ENCODE results near the gene PLXNC1. TPM values are rescaled to one million over a fixed set of nuclear protein-coding genes. Genes with fewer than 3 reads are reported as not detected.

The PLXNC1 gene
- total and polyA plus RNA-seq, 4 experiments from 2014 or later, result 2.9 to 27.6 (median 17.3) TPM

DNA sequence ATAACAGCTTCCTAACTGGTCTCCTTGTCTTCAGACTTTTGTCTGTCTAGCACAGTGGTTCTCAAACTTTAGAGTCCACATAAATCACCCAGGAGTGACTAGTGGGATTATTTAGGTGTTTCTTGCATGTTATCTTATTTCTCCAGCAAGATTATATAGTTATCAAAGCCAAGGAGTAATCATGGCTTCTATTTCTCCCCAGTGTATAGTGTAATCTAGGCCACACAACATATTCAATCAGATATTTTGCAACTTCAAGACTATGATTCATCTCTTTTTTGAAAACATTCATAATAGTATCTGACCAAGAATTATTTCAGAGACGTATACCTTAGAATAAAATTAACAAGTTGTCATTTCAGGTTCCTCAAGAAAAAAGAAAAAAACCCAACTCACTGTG is 179.4 kb downstream of the PLXNC1 start:
- no peaks in the 10 kb centered on the region for H3K27me3 Mint-ChIP-seq
- H3K27me3 ChIP-seq (ENCODE audit: insufficient read depth, low read length), result no peaks in the 10 kb centered on the region
- no peaks in the 10 kb centered on the region for H3K9me3 ChIP-seq (ENCODE audit: control insufficient read depth in 1 of 2, low read length in 2 of 2)
- H3K4me3 ChIP-seq (ENCODE audit: low read length in 2 of 2), result no peak overlapping the region
- no peaks in the 10 kb centered on the region for H3K4me1 Mint-ChIP-seq
- CTCF ChIA-PET (ENCODE audit: partially characterized antibody), result no interaction called here
- no peak for DNase-seq
- POLR2A ChIA-PET (ENCODE audit: partially characterized antibody), result no interaction called here
- H3K36me3 ChIP-seq (ENCODE audit: insufficient read depth, low read length), result no peaks in the 10 kb centered on the region
- H3K36me3 Mint-ChIP-seq, result peaks cover 41 to 65% of the 10 kb centered on the region in 2 donors
- peaks cover 0 to 2% (median 0%) of the 10 kb centered on the region in 8 donors for H3K9me3 Mint-ChIP-seq
- H3K4me1 ChIP-seq (ENCODE audit: insufficient read depth, low read length), result no peaks in the 10 kb centered on the region
- H3K4me3 Mint-ChIP-seq, result no peak overlapping the region
- H3K27ac Mint-ChIP-seq, result no peak overlapping the region
- H3K27ac ChIP-seq (ENCODE audit: low read depth, low read length), result no peak overlapping the region
- intact Hi-C loops (cut with micrococcal nuclease), result no loop called here

DNA sequence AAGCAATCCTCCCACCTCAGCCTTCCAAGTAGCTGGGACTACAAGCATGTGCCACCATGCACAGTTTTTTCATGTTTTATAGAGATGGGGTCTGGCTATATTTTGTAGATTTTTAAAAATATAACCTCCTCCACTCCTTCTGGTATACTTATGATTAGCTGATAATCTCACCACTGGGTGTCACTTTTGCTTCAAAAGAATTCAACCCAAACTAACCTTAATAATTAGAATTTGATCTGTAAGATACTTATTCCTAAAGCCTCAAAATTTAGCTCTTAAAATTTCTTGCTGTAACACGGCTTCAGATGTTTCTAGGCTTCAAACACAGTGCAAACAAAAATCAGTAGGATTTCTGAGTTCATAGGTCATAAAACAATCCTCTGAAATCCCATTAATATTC is 181.0 kb downstream of the PLXNC1 start:
- intact Hi-C loops (cut with micrococcal nuclease), result no loop called here
- Mint-ChIP-seq H3K27me3 (no peaks in the 10 kb centered on the region), H3K9me3 (no peaks in the 10 kb centered on the region), H3K4me1 (no peaks in the 10 kb centered on the region), H3K36me3 (peaks cover 32 to 63% of the 10 kb centered on the region in 2 donors), H3K4me3 (no peak overlapping the region), H3K27ac (peak overlapping the region in 1 of 7 donors; percentile 14)
- Histone ChIP-seq H3K27me3 (ENCODE audit: insufficient read depth, low read length) (no peaks in the 10 kb centered on the region), H3K27ac (ENCODE audit: low read depth, low read length) (no peak overlapping the region), H3K4me3 (ENCODE audit: low read length in 2 of 2) (no peak overlapping the region), H3K9me3 (ENCODE audit: control insufficient read depth in 1 of 2, low read length in 2 of 2) (no peaks in the 10 kb centered on the region), H3K36me3 (ENCODE audit: insufficient read depth, low read length) (no peaks in the 10 kb centered on the region), H3K4me1 (ENCODE audit: insufficient read depth, low read length) (no peaks in the 10 kb centered on the region)
- ChIA-PET CTCF (ENCODE audit: partially characterized antibody) (no interaction called here), POLR2A (ENCODE audit: partially characterized antibody) (no interaction called here)
- DNase-seq, result no peak

DNA sequence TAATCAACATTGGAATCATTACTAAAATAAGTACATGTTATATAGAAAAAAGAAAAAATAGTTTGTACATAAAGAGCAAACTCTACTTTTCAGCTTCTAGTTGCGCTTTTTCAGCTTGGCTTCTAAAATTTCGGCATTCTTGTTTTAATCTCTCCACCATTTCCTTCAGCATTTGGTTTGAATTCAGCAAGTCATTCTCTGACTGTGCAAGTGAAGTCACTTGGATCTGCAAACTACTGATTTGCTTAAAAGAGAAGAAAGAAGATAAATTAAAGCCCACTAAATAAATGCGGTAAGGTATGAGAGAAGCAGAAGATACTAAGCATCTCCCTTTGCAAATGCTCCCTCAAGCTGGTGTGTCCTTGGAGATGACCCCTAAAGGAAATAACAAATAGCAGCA is 185.0 kb downstream of the PLXNC1 start:
- Histone ChIP-seq H3K27me3 (ENCODE audit: insufficient read depth, low read length) (no peaks in the 10 kb centered on the region), H3K36me3 (ENCODE audit: insufficient read depth, low read length) (no peaks in the 10 kb centered on the region), H3K27ac (ENCODE audit: low read depth, low read length) (no peak overlapping the region), H3K4me1 (ENCODE audit: insufficient read depth, low read length) (no peaks in the 10 kb centered on the region), H3K9me3 (ENCODE audit: control insufficient read depth in 1 of 2, low read length in 2 of 2) (no peaks in the 10 kb centered on the region), H3K4me3 (ENCODE audit: low read length in 2 of 2) (no peak overlapping the region)
- H3K4me3 Mint-ChIP-seq, result no peak overlapping the region
- ChIA-PET CTCF (ENCODE audit: partially characterized antibody) (no interaction called here), POLR2A (ENCODE audit: partially characterized antibody) (no interaction called here)
- H3K27ac Mint-ChIP-seq, result no peak overlapping the region
- H3K36me3 Mint-ChIP-seq, result peaks cover 16 to 38% of the 10 kb centered on the region in 2 donors
- no peaks in the 10 kb centered on the region for H3K9me3 Mint-ChIP-seq
- H3K4me1 Mint-ChIP-seq, result no peaks in the 10 kb centered on the region
- intact Hi-C loops (cut with micrococcal nuclease), result no loop called here
- no peaks in the 10 kb centered on the region for H3K27me3 Mint-ChIP-seq
- no peak for DNase-seq

DNA sequence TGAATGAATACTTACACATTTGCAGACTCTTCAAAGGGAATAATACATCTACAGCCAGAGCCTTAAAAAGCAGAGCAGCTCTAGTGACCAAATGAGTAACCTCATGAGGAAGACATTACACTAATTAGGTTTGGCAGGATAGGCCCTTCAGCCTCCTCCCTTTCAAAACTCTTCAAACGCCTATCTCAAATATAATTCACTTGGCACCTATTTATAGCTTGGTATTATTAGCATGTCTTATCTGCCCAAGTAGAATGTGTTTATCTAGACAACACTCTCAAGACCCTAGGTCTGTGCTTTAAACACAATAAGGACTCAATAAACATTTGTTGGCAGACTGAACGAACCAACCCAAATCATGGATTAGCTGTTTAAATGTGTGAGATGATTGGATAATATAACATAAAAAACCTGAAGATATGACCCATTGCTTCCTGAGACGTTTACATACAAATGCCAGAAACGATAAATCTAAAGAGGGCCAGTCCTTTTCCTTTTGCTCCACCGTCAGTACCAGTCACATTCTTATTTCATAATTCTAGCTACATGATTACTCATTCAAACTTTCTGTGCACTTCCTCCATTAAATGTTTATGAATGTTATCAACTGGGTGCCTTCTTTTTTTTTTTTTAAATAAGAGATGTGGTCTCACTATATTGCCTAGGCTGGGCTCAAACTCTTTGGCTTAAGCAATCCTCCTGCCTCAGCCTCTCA is 188.0 kb downstream of the PLXNC1 start:
- Histone ChIP-seq H3K4me3 (ENCODE audit: low read length in 2 of 2) (no peak overlapping the region), H3K27ac (ENCODE audit: low read depth, low read length) (no peak overlapping the region), H3K36me3 (ENCODE audit: insufficient read depth, low read length) (no peaks in the 10 kb centered on the region), H3K27me3 (ENCODE audit: insufficient read depth, low read length) (no peaks in the 10 kb centered on the region), H3K9me3 (ENCODE audit: control insufficient read depth in 1 of 2, low read length in 2 of 2) (no peaks in the 10 kb centered on the region), H3K4me1 (ENCODE audit: insufficient read depth, low read length) (no peaks in the 10 kb centered on the region)
- intact Hi-C loops (cut with micrococcal nuclease), result no loop called here
- H3K9me3 Mint-ChIP-seq, result no peaks in the 10 kb centered on the region
- no peaks in the 10 kb centered on the region for H3K27me3 Mint-ChIP-seq
- DNase-seq, result no peak
- POLR2A ChIA-PET (ENCODE audit: partially characterized antibody), result no interaction called here
- H3K36me3 Mint-ChIP-seq, result peaks cover 5 to 32% of the 10 kb centered on the region in 2 donors
- H3K4me3 Mint-ChIP-seq, result no peak overlapping the region
- CTCF ChIA-PET (ENCODE audit: partially characterized antibody), result no interaction called here
- H3K27ac Mint-ChIP-seq, result peak overlapping the region in 1 of 7 donors; percentile 37
- no peaks in the 10 kb centered on the region for H3K4me1 Mint-ChIP-seq

DNA sequence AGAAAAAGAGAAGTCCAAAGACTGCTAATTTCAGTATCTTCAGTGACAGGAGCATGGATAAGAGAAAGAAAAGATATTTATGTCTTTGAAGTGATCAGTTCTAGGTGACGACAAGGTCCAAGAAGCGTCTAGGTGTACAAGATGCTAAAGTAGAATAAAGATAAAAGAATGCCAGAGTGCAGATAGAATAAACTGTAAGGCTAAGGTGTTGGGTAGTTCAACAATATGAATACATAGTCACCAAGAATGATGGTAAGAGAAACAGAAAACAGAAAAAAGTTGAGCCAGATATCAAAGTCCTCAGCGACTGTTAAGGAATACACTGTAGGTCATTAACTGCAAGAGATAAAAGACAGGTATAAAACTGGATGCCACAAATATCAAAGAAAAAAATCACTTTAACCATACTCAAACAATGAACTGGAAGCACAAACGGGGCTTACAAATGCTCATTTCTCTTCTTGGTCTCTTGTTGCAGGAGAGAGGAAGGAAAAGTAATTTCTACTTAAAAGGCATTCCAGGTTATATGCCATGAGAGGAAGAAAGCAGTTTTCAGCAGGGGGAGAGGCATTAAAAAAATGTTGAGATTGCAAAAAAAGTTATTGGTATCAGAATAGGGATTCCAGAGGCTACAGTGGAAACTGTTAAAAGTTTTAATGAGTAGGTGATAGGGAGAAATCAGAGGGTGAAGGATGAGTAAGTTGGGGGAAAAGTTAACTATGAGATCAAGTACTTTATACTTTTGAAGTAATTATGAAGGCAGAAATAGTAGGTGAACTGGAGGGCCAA is 189.8 kb downstream of the PLXNC1 start:
- POLR2A ChIA-PET (ENCODE audit: partially characterized antibody), result no interaction called here
- no peaks in the 10 kb centered on the region for H3K9me3 ChIP-seq (ENCODE audit: control insufficient read depth in 1 of 2, low read length in 2 of 2)
- no peak for DNase-seq
- H3K27ac ChIP-seq (ENCODE audit: low read depth, low read length), result no peak overlapping the region
- intact Hi-C loops (cut with micrococcal nuclease), result no loop called here
- H3K4me3 ChIP-seq (ENCODE audit: low read length in 2 of 2), result no peak overlapping the region
- H3K4me3 Mint-ChIP-seq, result no peak overlapping the region
- no peaks in the 10 kb centered on the region for H3K36me3 ChIP-seq (ENCODE audit: insufficient read depth, low read length)
- H3K27me3 Mint-ChIP-seq, result no peaks in the 10 kb centered on the region
- peaks cover 3 to 32% of the 10 kb centered on the region in 2 donors for H3K36me3 Mint-ChIP-seq
- H3K4me1 Mint-ChIP-seq, result no peaks in the 10 kb centered on the region
- H3K27me3 ChIP-seq (ENCODE audit: insufficient read depth, low read length), result no peaks in the 10 kb centered on the region
- no peak overlapping the region for H3K27ac Mint-ChIP-seq
- H3K4me1 ChIP-seq (ENCODE audit: insufficient read depth, low read length), result no peaks in the 10 kb centered on the region
- peaks cover 0 to 2% (median 0%) of the 10 kb centered on the region in 8 donors for H3K9me3 Mint-ChIP-seq
- CTCF ChIA-PET (ENCODE audit: partially characterized antibody), result no interaction called here

DNA sequence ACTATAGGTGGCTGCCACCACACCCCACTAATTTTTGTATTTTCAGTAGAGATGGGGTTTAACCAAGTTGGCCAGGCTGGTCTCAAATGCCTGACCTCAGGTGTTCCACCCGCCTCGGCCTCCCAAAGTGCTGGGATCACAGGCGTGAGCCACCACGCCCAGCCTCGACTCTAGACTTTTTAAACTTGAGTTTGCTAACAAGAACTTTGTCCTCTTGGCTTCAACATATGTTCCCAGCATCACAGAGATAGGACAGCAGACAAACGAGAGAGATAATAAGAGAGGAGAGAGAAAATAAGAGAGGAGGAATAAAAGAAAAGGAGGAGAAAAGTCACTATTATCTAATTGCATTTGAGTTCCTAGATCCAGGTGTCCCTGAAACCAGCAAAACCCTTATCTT is 192.2 kb downstream of the PLXNC1 start:
- Histone ChIP-seq H3K4me1 (ENCODE audit: insufficient read depth, low read length) (no peaks in the 10 kb centered on the region), H3K9me3 (ENCODE audit: control insufficient read depth in 1 of 2, low read length in 2 of 2) (no peaks in the 10 kb centered on the region), H3K4me3 (ENCODE audit: low read length in 2 of 2) (no peak overlapping the region), H3K27ac (ENCODE audit: low read depth, low read length) (no peak overlapping the region), H3K27me3 (ENCODE audit: insufficient read depth, low read length) (no peaks in the 10 kb centered on the region), H3K36me3 (ENCODE audit: insufficient read depth, low read length) (no peaks in the 10 kb centered on the region)
- Mint-ChIP-seq H3K4me1 (no peaks in the 10 kb centered on the region), H3K27ac (no peak overlapping the region), H3K4me3 (no peak overlapping the region), H3K9me3 (peaks cover 0 to 3% (median 0%) of the 10 kb centered on the region in 8 donors), H3K36me3 (peaks cover 9 to 41% of the 10 kb centered on the region in 2 donors), H3K27me3 (no peaks in the 10 kb centered on the region)
- POLR2A ChIA-PET (ENCODE audit: partially characterized antibody), result no interaction called here
- intact Hi-C loops (cut with micrococcal nuclease), result no loop called here
- CTCF ChIA-PET (ENCODE audit: partially characterized antibody), result no interaction called here
- DNase-seq, result no peak

DNA sequence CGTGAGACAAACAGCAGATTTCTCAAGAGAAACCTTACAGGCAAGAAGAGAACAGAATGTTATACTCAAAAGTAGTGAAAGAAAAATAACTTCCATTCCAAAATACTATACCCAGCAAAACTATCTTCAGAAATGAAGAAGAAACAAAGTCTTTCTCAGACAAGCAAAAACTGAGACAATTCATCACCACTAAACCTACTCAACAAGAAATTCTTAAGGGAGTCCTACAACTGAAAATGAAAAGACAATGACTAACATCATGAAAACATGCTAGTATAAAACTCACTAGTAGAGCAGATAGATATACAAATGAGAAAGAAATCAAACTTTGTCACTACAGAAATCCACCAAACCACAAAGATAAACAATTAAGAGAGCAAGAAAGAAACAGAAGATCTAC is 204.8 kb downstream of the PLXNC1 start:
- Mint-ChIP-seq H3K9me3 (peaks cover 7 to 95% (median 67%) of the 10 kb centered on the region in 8 donors), H3K36me3 (peaks cover 69 to 82% of the 10 kb centered on the region in 2 donors), H3K27me3 (no peaks in the 10 kb centered on the region), H3K4me1 (no peaks in the 10 kb centered on the region), H3K27ac (no peak overlapping the region), H3K4me3 (no peak overlapping the region)
- no peaks in the 10 kb centered on the region for H3K36me3 ChIP-seq (ENCODE audit: insufficient read depth, low read length)
- POLR2A ChIA-PET (ENCODE audit: partially characterized antibody), result no interaction called here
- peaks cover 6 to 21% of the 10 kb centered on the region in 2 donors for H3K9me3 ChIP-seq (ENCODE audit: control insufficient read depth in 1 of 2, low read length in 2 of 2)
- H3K4me1 ChIP-seq (ENCODE audit: insufficient read depth, low read length), result no peaks in the 10 kb centered on the region
- no peak overlapping the region for H3K4me3 ChIP-seq (ENCODE audit: low read length in 2 of 2)
- intact Hi-C loops (cut with micrococcal nuclease), result no loop called here
- CTCF ChIA-PET (ENCODE audit: partially characterized antibody), result no interaction called here
- H3K27ac ChIP-seq (ENCODE audit: low read depth, low read length), result no peak overlapping the region
- no peak for DNase-seq
- H3K27me3 ChIP-seq (ENCODE audit: insufficient read depth, low read length), result no peaks in the 10 kb centered on the region
